RPMI7951 (cell line): ENCODE measurements around the gene IL12RB1. TPM values are rescaled to one million over a fixed set of nuclear protein-coding genes. Genes with fewer than 3 reads are reported as not detected.

ENCODE experiments used
- DNase-seq: peaks from one replicate; pipeline ENCODE4 v3.0.0-alpha.2; 2012; ENCODE audit warnings: low read depth
- total RNA-seq: library from RNA; depleted of rRNA; stranded (reverse); fragments of >200 nt; shearing (Covaris generic); gene quantifications from 2 replicates; pipeline ENCODE4 v1.2.3, GENCODE V29; 2014; rRNA removed

Gene IL12RB1
- 2.3 and 4.3 TPM in 2 replicates for total RNA-seq

GRCh38 chr19:18086590-18087138, at the start of gene IL12RB1:
Gene IL12RB1 (minus strand): TSS chr19:18086934. CDS start chr19:18086823, 111 bp downstream.
- DNase-seq: peak; percentile 49

DNA sequence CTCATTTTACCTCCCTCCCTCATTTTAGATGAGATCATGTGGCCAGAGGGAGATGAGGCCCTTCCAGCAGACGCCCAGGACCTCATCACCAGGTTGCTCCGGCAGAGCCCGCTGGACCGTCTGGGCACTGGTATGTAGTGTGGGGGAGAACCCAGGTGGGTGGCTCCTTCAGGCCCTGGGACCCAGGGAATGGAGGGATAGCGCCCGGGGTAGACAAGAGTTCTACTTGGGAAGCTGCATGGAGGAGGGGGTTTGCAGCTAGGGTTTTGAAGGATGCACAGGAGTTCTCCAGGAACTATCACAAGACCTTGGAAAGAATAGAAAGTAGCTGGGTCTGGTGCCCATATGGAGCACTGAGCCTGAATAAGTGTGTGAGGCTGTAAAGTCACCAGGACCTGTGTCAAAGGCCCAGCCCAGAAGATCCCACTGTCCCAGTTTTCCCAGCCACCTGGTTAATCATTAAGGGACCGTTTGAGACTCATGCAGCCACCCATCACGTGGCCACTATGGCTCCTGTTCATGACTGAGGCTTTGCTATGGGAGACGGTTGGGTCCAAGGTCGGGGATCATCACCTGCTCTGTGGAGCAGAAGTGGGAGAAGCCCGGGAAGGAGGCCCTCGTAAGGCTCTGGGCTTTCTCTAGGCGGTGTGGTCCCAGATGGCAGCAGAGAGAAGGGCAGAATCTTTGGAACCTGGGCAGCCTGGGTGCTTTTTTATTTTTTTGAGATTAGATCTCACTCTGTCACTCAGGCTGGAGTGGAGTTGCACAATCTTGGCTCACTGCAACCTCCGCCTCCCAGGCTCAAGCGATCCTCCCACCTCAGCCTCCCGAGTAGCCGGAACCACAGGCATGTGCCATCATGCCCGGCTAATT, 49.2 kb upstream of the IL12RB1 start:
- DNase-seq: no peak

- DNase-seq: no peak
Observed at GRCh38 chr19:18131841-18132596, 45.3 kb upstream of the IL12RB1 start.

- no peak for DNase-seq
Observed at GRCh38 chr19:18130523-18131242, 43.9 kb upstream of the IL12RB1 start.

GRCh38 chr19:18128805-18129204, 42.1 kb upstream of the IL12RB1 start:
- no peak for DNase-seq

- peak; percentile 59 for DNase-seq
Observed at GRCh38 chr19:18128044-18128443, 41.3 kb upstream of the IL12RB1 start.

DNA sequence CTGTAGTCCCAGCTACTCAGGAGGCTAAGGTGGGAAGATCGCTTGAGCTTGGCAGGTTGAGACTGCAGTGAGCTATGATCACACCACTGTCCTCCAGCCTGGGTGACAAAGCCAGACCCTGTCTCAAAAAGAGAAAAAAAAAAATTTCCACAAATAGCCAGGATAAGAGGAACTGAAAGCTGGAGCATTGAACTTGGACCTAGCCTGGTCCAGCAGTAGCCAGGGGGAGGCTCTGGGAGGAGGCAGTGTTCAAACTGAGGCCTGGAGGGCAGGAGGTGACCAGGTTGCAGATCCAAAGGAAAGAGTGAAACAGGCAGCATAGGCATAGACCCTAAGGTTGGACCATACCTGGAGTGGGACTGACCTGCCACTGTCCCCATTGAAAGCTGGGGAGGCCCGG, 39.4 kb upstream of the IL12RB1 start:
- no peak for DNase-seq

DNA sequence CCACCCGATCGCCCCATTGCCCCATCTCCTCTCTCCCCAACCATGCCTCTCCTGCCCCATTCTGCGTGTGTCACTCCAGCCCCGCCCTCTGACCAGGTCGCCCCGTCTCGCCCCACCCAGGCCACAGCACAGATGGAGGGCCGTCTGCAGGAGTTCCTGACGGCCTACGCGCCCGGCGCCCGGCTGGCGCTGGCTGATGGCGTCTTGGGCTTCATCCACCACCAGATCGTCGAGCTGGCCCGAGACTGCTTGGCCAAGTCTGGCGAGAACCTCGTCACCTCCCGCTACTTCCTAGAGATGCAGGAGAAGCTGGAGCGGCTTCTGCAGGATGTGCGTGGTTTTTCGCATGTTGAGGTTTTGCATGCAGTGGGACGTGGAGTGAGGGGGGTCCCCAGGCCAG, 37.1 kb upstream of the IL12RB1 start:
- no peak for DNase-seq

- no peak for DNase-seq
Observed at GRCh38 chr19:18122860-18123795, 36.4 kb upstream of the IL12RB1 start.

- DNase-seq: no peak
Observed at GRCh38 chr19:18122424-18122823, 35.7 kb upstream of the IL12RB1 start.

- no peak for DNase-seq
Observed at GRCh38 chr19:18121166-18121565, 34.4 kb upstream of the IL12RB1 start.

DNA sequence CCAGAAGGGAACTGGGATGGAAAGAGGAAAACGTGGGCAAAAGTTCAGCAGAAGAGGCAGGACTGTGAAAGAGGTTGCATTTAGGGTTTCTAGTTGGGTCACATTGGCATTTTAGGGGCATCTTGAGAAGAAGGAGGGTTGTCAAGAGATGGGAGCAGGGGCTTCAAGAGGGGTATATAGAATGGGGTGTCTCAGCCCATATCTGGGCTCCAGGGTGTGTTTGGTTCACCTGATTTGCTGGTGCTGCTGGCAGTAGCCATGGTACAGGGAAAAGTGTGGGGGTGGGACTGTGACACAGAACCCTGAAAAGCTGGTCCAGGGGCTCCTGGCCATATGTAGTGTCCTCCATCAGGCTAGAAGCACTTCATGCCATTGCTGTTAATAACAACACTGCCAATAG, 33.4 kb upstream of the IL12RB1 start:
- DNase-seq: no peak

DNA sequence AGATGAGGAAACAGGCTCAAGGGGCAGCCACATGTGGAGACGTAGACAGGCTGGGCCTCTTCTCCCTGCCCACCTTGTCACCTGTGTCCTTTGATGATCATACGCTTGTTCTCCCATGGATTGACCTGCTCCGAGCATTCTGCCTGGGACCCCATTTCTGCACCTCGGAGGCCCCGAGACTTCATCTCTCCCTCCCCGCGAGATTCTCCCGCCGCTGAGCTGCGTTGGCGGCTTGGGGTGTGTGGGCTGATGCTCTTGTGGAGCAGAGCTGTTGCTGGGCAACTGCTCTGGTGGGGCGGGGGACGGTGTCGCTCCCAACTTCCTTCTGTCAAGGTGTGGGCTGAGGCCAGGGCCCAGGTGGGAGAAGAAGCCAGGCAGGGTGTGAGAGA, 33.0 kb upstream of the IL12RB1 start:
- DNase-seq: no peak

- DNase-seq: no peak
Observed at GRCh38 chr19:18119013-18119716, 32.4 kb upstream of the IL12RB1 start.

GRCh38 chr19:18118420-18119012, 31.8 kb upstream of the IL12RB1 start:
- DNase-seq: no peak

DNA sequence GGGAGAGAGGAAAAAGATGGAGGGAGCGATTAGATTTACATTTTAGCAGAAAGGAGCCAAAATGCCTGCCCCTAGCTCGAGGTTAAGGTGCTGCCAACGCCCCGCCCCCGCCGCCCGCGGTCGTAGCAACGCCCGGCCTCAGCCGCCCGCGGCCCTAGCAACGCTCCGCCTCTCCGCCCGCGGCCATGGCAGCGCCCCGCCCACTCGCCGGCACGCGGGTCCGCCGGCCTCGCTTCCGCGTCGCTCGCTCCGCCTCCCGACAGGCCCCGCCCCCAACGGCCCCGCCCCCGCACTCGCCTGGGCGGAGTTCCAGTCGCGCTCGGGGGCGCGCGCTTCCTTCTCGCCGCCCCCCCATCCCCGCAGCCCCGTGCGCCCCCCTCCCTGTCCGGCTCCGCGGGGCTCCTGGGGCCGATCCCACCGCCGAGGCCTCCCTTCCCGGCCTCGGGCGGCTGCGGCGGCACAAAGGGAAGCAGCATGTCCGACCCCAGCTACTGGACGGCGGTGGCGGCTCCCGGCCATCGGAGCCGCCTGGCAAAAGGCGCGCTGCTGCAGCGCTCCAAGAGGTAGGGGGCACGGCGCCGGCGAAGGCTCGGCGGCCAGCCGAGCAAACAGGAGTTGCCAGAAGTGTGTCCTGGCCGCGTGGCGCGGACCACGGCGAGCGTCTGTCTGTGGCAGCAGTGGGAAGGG, 31.1 kb upstream of the IL12RB1 start:
- peak; percentile 63 for DNase-seq

- DNase-seq: no peak
Observed at GRCh38 chr19:18117364-18117691, 30.6 kb upstream of the IL12RB1 start.

DNA sequence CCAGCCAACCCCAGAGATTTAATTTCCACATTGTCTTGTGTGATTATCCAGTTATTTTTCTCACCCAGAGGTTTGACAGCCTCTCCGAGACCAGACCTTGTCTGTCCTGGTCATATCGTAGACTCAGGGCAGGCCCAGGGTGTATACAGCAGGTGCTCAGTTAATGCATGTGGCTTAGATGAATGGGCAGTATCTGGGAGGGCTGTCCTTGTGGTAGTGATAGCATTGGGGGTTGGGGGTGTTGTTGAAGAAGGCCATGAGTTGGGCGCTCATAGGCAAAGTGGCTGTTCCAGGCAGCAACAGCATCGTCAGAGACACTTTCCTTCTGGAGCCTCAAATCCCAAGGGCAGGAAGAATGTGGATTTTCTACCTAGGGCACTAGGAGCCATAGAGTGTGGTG, 27.7 kb upstream of the IL12RB1 start:
- DNase-seq: no peak

GRCh38 chr19:18113827-18114226, 27.1 kb upstream of the IL12RB1 start:
- DNase-seq: no peak
